HL-60 (cell line): Measurements from ENCODE around the gene USP24.

Source experiments
- CTCF ChIP-seq: IDR thresholded peaks from one replicate; pipeline ENCODE4 v1.5.1; 2011; ENCODE audit warnings: low read length, control low read depth, inconsistent platforms; ENCODE audit not compliant: insufficient read depth
- GABPA ChIP-seq: IDR thresholded peaks from 2 replicates; pipeline ENCODE4 v1.6.1; 2012; ENCODE audit warnings: low read depth

GRCh38 chr1:55155522-55155921, 59.6 kb downstream of the USP24 start:
- TF ChIP-seq CTCF (no peak), GABPA (peak; percentile 59; the same call in 1 of the 2 replicates)
